CD4-positive, alpha-beta T cell (primary cell): ENCODE data around the gene RTKN2. TPM values are rescaled to one million over a fixed set of nuclear protein-coding genes. Genes with fewer than 3 reads are reported as not detected.

ENCODE experiments used
- ATAC-seq: fragments of 200-7000 bp; cut with Tn5 transposase; one replicate; pipeline ENCODE4 v1.10.0; 2022; ENCODE audit warnings: mild to moderate bottlenecking; ENCODE audit not compliant: poor library complexity
- CTCF ChIA-PET: fragments of 350-600 bp; sonication (Branson Sonifier 250); formaldehyde crosslinking; loops from one replicate; lab custom pipeline; 2021; ENCODE audit warnings: antibody characterized with exemption, inconsistent platforms; lab: Charles Lee
- POLR2A ChIA-PET: fragments of 350-600 bp; sonication (Branson Sonifier 250); formaldehyde crosslinking; loops from one replicate; lab custom pipeline; 2021; ENCODE audit warnings: antibody characterized with exemption, inconsistent platforms; lab: Charles Lee
- DNase-seq, 14 experiments: peaks; one replicate each; pipeline ENCODE4 v3.0.0-alpha.2; 2013 to 2020; ENCODE audit warnings: mixed read lengths in 2 of 14
- H3K27ac ChIP-seq, 2 donors: one replicate each; pipeline versions ENCODE4 v1.5.1 to v1.7.0; 2013; ENCODE audit warnings: low read length in 2 of 2, low read depth in 1 of 2, mild to moderate bottlenecking in 1 of 2
- H3K27me3 ChIP-seq, 2 experiments: 1 replicate in 1 of 2; 2 replicates in 1 of 2; pipeline versions ENCODE4 v1.6.1 to v1.7.0; 2013; ENCODE audit warnings: low read length in 2 of 2, control low read depth in 1 of 2, mild to moderate bottlenecking in 1 of 2, moderate library complexity in 1 of 2; ENCODE audit not compliant: insufficient read depth in 2 of 2, control insufficient read depth in 1 of 2
- H3K36me3 ChIP-seq: one replicate; pipeline ENCODE4 v1.6.1; 2013; ENCODE audit warnings: low read length, control low read depth; ENCODE audit not compliant: insufficient read depth
- H3K4me1 ChIP-seq: one replicate; pipeline ENCODE4 v1.6.1; 2013; ENCODE audit warnings: low read length, control low read depth; ENCODE audit not compliant: insufficient read depth
- H3K4me3 ChIP-seq: one replicate; pipeline ENCODE4 v1.5.1; 2013; ENCODE audit warnings: mild to moderate bottlenecking, low read length, moderate library complexity
- H3K9me3 ChIP-seq, 2 experiments: 1 replicate in 1 of 2; 2 replicates in 1 of 2; pipeline versions ENCODE4 v1.6.1 to v1.7.0; 2013; ENCODE audit warnings: low read length in 2 of 2, mild to moderate bottlenecking in 2 of 2, control low read depth in 1 of 2, moderate library complexity in 1 of 2; ENCODE audit not compliant: control insufficient read depth in 1 of 2, insufficient read depth in 1 of 2
- H3K27ac Mint-ChIP-seq: one replicate; pipeline ENCODE4 v1.8.0; 2020; ENCODE audit warnings: mixed read lengths
- H3K27me3 Mint-ChIP-seq: one replicate; pipeline ENCODE4 v1.8.0; 2021; ENCODE audit warnings: mixed read lengths
- H3K36me3 Mint-ChIP-seq: one replicate; pipeline ENCODE4 v1.8.0; 2021; ENCODE audit warnings: low read depth, mixed read lengths
- H3K4me1 Mint-ChIP-seq: one replicate; pipeline ENCODE4 v1.8.0; 2021; ENCODE audit warnings: low read depth, mixed read lengths
- H3K4me3 Mint-ChIP-seq: one replicate; pipeline ENCODE4 v1.8.0; 2020; ENCODE audit warnings: mild to moderate bottlenecking, mixed read lengths
- H3K9me3 Mint-ChIP-seq: one replicate; pipeline ENCODE4 v1.8.0; 2020; ENCODE audit warnings: mixed read lengths
- CTCF ChIP-seq: fragments of 200-600 bp; IDR thresholded peaks from one replicate; pipeline ENCODE4 v1.8.0; 2022; ENCODE audit warnings: antibody characterized with exemption, mild to moderate bottlenecking
- intact Hi-C, 2 experiments: fragments of 100-400 bp; cut with DNase I in 1 of 2; cut with micrococcal nuclease in 1 of 2; formaldehyde crosslinking; loops; one replicate each; pipeline versions ENCODE4 v1.15.1 to v1.9.0; 2023 to 2025; cut with DNase I, micrococcal nuclease
- polyA plus RNA-seq, 2 donors: library from polyadenylated mRNA; unstranded; fragments of 120-200 nt; gene quantifications; one replicate each; pipeline ENCODE4 v1.2.1, GENCODE V29; 2013
- total RNA-seq, 174 experiments: library from RNA in 2 of 174; stranded (reverse) in 2 of 174; gene quantifications; one replicate each; pipeline ENCODE4 v1.2.3 and lab custom pipeline; 2021 to 2026

RTKN2 gene
- 1 to 10 TPM; 3.7 to 3.9 TPM for total RNA-seq
- polyA plus RNA-seq (2013, experiment 1 of 2), result 12.0 TPM
- polyA plus RNA-seq (2013, experiment 2 of 2), result 10.2 TPM
- total RNA-seq (lab: John Stamatoyannopoulos, UW), result 8.2 to 71.6 (median 23.5) reads per million in 172 experiments

GRCh38 chr10:62268399-62269114 lies at the start of gene RTKN2:
Gene RTKN2 (minus strand): TSS chr10:62268844. CDS start chr10:62268610, 234 bp downstream.
- no peak within 1 kb of the TSS for H3K27ac ChIP-seq
- Mint-ChIP-seq H3K9me3 (no peaks in the 10 kb centered on the region), H3K4me3 (peak within 1 kb of the TSS; percentile 90), H3K27me3 (peaks cover 27% of the 10 kb centered on the region), H3K27ac (no peak within 1 kb of the TSS), H3K4me1 (peaks cover 22% of the 10 kb centered on the region), H3K36me3 (no peaks in the 10 kb centered on the region)
- ATAC-seq (peak; percentile 83), DNase-seq (peak; percentile 40 to 87 (median 58))
- peaks cover 16% of the 10 kb centered on the region for H3K4me1 ChIP-seq
- H3K36me3 ChIP-seq, result no peaks in the 10 kb centered on the region
- intact Hi-C loops, result loop anchor here (5.0 to 10.0 kb wide), 5 partner anchors 39 to 886 kb away; no protein-coding TSS in a partner anchor
- no peaks in the 10 kb centered on the region for H3K9me3 ChIP-seq
- ChIA-PET CTCF (no interaction called here), POLR2A (interaction anchor here (1.0 to 1.4 kb wide), 3 partner anchors 34 to 230 kb away, joined by 3 read pairs; no protein-coding TSS in a partner anchor)
- no peak for TF ChIP-seq CTCF
- no peaks in the 10 kb centered on the region for H3K27me3 ChIP-seq
- peak within 1 kb of the TSS; percentile 71 for H3K4me3 ChIP-seq

- POLR2A ChIA-PET, result no interaction called here
- no peak overlapping the region for H3K27ac Mint-ChIP-seq
Measured at GRCh38 chr10:62317257-62317656, 48.6 kb upstream of the RTKN2 start.

GRCh38 chr10:62309254-62309653 lies 40.6 kb upstream of the RTKN2 start:
- intact Hi-C loops, result loop anchor here in 1 of 2 experiments (5.0 kb wide), 1 partner anchor 42 kb away; the partner anchor contains the start of gene RTKN2
- H3K36me3 Mint-ChIP-seq, result no peaks in the 10 kb centered on the region
- Histone ChIP-seq H3K27ac (no peak overlapping the region), H3K27me3 (no peaks in the 10 kb centered on the region), H3K9me3 (no peaks in the 10 kb centered on the region), H3K4me3 (no peak overlapping the region), H3K36me3 (no peaks in the 10 kb centered on the region), H3K4me1 (peaks cover 11% of the 10 kb centered on the region)
- H3K27me3 Mint-ChIP-seq, result peaks cover 4% of the 10 kb centered on the region
- no peaks in the 10 kb centered on the region for H3K9me3 Mint-ChIP-seq
- POLR2A ChIA-PET, result no interaction called here
- CTCF ChIA-PET, result no interaction called here
- TF ChIP-seq CTCF, result no peak
- peaks cover 29% of the 10 kb centered on the region for H3K4me1 Mint-ChIP-seq
- no peak overlapping the region for H3K4me3 Mint-ChIP-seq
- no peak for DNase-seq
- no peak overlapping the region for H3K27ac Mint-ChIP-seq
- ATAC-seq, result no peak

More at GRCh38 chr10:62317257-62317656, 48.6 kb upstream of the RTKN2 start:
- no peak for ATAC-seq
- no peaks in the 10 kb centered on the region for H3K36me3 Mint-ChIP-seq
- no peaks in the 10 kb centered on the region for H3K27me3 ChIP-seq
- H3K4me1 Mint-ChIP-seq, result no peaks in the 10 kb centered on the region
- H3K9me3 ChIP-seq, result no peaks in the 10 kb centered on the region
- DNase-seq, result no peak
- peaks cover 19% of the 10 kb centered on the region for H3K27me3 Mint-ChIP-seq
- no peak for TF ChIP-seq CTCF
- H3K9me3 Mint-ChIP-seq, result no peaks in the 10 kb centered on the region
- CTCF ChIA-PET, result no interaction called here
- H3K4me1 ChIP-seq, result no peaks in the 10 kb centered on the region
- intact Hi-C loops, result no loop called here
- no peak overlapping the region for H3K4me3 ChIP-seq
- H3K27ac ChIP-seq, result no peak overlapping the region
- H3K4me3 Mint-ChIP-seq, result no peak overlapping the region
- H3K36me3 ChIP-seq, result no peaks in the 10 kb centered on the region
